ENCODE results near the gene UBAC1.
A peak's percentile ranks its signal among the peaks of the same experiment; 100 is the strongest.

Gene UBAC1, protein sequence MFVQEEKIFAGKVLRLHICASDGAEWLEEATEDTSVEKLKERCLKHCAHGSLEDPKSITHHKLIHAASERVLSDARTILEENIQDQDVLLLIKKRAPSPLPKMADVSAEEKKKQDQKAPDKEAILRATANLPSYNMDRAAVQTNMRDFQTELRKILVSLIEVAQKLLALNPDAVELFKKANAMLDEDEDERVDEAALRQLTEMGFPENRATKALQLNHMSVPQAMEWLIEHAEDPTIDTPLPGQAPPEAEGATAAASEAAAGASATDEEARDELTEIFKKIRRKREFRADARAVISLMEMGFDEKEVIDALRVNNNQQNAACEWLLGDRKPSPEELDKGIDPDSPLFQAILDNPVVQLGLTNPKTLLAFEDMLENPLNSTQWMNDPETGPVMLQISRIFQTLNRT

DNA sequence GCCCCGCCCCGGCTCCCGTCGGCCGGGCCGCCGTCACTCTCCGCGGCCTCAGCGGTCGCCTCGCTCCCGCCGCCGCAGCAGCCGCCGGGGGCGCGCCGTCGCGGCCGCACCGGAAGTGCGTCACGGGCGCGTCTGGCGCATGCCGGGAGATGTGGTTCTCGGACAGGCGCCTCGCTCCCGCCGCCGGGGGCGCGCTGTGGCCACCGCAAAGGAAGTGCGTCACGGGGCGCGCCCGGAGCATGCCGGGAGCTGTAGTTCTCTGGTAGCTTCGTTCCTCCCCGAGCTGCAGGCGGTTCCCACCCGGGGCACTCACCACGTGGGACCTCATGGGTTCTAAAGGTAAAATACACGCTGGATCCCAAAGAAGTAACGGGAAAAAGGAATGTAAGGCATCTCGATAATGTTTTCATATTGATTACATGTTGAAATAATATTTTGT, at the start of gene UBAC1:
Gene UBAC1, minus strand, starts transcription at position 97 of the 439 bp plus-strand sequence. CDS start 211 bp downstream, outside the sequence.
- DNase-seq, result peak; percentile 93

DNA sequence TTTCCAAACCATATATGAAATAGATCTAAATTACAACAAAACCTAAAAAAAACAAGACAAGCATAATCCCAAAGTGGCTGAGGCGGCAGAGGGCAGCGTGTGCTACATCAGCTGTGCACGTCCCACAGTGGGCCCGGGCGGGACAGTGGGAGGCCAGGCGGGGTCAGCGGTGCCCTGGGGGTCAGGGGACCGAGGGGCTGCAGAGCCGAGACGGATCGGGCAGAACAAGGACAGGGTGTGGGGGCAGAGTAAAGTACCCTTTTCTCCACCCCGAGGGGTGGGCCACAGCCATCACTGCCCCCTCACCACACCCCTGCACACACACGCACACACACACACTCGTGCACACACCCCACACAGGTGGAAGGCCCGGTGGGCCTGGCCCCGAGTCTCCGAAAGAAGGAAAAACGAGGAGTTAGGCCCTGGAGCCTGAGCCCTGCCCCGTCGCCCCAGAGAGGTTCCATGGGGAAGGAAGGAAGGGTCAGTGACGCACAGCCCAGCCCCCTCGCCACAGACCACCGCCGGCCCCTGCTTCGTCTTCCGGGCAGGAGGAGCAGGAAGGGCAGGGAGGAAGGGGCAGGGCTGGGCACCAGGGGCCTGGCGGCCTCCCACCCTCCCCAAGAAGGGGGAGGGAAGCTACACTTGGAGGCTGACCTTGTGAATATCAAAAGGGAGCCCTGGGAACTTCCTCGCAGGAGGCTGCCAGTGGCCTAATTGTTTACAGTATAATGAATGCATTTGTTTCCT, 49.6 kb upstream of the UBAC1 start:
- no peak for DNase-seq

DNA sequence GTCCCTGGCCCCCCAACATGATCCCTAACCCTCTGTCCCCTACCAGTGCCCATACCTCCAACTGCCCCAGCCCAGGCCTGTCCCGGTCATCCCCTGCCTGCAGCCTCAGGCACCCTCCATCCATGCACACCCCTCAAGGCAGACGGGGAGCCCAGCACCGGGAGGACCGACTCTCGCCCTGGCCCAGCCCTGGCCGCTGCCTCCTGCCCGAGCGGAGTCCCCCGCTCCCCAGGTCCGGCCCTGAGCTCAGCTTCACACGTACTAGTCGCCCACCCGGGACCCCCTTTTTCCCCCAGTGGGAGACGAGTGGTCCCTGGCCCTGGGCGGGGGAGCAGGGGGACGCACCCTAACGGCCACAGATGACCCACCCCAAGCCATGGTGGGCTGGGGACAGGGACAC, 49.0 kb upstream of the UBAC1 start:
- DNase-seq, result no peak

DNA sequence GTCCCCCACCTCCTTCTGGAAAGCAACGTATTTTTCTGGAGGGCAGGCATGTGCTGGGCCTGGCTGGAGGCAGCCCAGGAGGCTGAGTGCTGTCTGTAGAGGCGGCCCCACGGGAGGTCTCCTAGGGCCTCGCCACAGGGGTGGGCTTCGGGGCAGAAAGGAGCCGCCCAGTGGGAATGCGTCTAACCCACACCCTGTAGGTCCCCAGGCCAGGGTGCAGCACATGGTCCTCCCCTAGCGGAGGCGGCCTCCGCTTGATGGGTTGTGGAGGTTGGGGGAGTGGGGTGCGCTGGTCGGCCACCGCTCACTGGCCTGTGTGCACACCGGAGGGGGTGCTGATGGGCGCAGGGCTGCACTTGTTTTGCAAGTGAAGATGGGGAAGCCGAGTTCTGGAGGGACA, 48.3 kb upstream of the UBAC1 start:
- DNase-seq, result no peak

DNA sequence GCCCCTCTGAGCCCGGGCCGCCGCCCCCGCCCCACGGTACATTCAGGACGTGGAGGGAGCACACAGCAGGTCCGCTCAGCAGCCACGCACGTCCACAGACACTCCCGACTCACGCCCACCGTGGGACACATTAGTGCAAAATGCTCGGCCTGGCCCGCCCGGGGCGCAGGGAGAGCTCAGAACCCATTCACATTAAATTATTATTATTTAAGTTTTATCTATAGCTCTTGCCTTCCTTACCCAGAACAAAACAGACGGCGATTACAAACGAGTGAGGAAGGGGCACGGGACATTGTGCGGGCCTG, 47.5 kb upstream of the UBAC1 start:
- DNase-seq, result no peak

DNA sequence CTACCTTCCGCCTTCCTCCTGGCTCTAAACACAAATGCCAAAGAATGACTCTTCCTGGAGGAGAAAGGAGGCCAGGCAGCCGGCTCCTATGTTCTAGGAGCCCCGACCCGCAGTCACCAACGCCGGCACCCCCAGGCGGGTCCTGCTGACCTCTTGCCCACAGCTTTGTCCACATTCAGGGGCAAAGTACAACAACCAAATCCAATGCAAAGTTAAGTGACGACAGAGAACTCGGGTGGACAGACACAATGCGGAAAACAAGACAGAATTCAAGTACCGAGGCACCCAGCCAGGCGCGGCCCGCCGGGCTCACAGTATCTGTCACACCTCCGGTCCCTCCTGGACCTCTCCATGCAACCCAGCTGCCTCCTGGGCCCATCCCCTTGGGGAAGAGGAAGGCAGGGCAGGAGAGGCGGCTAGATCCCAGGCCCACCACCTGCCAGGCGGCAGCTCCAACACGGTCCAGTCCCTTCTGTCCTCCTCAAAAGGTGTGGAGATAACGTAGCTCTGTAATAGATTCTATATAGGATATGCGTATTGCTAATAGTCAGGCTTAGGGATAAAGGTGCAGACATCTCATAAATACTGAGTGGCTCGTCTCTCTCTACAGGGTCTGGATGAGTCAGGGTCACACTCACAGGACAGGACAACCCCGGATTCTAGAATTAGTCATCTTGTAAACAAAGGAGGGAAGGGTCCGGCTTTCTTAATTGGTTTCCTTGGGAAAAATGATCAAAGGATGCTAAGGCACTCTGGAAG, 46.9 kb upstream of the UBAC1 start:
- DNase-seq, result no peak

DNA sequence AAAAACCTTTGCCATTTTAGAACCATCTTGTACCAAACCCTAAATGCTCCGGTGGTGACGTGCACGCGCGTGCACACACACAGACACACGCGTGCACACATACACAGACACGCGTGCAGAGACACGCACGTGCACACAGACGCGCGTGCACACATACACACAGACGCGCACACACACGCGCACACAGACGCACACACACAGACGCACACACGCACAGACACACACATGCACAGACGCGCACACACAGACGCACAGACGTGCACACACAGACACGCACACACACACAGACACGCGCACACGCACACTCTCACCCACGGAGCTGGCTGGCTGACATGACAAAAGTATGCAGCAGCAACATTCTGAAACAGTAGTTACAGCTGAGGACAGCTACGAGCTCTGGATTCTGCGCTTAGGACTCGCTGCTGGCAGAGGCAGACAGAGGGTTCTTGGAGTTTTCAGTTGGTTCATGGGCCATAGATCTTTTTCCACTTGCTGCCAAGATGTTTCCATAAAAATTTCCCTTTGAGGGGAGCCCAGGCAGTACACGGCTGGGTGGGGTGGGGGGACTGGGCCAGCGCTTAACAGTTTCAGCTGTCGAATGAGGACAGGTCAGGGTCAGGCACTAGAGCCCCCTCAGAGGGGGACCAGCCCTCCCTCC, 46.2 kb upstream of the UBAC1 start:
- DNase-seq, result no peak

DNA sequence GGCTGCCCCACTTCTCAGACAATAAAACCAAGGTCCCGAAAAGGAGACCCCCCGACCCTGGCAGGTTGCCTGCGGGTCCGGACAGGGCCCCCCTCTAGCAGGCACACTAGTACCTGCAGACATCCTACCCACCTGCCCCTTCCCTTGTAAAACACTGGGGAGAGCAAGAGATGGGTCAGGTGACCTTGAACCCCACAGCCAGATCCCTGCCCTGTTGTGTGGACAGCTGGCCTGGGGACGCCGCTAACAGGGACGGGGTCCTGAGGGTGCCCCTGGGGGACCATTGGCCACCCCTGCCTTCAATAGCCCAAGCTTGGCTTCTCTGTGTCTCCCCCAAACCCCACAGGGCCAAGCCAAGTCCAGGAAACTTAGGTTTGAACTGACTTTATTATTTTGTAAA, 45.0 kb upstream of the UBAC1 start:
- no peak for DNase-seq

DNA sequence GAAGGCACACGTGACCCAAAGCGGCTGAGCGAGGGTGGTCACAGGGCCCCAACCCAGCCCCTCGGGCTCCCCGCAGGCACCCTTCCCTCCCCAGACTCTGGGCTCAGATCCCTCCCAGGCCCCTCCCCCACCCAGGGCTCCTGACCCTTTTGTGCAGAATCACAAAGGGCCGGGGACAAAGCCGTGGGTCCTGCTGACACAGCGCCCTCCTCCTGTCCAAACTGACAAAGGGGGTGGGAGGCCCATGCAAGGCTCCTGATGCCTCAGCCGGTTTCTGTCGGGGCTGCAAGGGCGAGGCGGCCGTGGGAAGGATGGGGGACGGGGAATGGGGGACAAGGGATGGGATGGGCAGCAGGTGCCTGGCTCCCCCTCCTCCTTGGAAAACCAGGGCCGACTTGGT, 43.5 kb upstream of the UBAC1 start:
- no peak for DNase-seq

DNA sequence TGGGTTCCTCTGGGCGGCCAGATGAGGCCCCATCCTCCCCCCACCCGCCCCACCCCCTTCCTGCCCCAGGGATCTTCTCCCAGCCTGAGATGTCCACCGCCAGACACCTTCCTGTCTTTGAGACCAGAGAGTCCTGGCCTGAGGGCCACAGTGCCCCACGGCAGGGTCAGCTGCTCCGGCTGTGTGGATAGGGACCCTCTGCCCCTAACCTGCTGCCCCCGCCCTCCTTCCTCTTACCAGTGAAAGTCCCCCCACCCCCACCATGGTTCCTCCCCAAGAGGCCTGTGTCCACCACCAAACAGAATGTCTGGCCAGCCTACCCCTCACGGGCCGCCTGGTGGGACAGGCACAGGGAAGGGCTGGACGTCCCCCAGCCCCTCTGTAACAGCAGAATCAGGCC, 43.0 kb upstream of the UBAC1 start:
- no peak for DNase-seq

DNA sequence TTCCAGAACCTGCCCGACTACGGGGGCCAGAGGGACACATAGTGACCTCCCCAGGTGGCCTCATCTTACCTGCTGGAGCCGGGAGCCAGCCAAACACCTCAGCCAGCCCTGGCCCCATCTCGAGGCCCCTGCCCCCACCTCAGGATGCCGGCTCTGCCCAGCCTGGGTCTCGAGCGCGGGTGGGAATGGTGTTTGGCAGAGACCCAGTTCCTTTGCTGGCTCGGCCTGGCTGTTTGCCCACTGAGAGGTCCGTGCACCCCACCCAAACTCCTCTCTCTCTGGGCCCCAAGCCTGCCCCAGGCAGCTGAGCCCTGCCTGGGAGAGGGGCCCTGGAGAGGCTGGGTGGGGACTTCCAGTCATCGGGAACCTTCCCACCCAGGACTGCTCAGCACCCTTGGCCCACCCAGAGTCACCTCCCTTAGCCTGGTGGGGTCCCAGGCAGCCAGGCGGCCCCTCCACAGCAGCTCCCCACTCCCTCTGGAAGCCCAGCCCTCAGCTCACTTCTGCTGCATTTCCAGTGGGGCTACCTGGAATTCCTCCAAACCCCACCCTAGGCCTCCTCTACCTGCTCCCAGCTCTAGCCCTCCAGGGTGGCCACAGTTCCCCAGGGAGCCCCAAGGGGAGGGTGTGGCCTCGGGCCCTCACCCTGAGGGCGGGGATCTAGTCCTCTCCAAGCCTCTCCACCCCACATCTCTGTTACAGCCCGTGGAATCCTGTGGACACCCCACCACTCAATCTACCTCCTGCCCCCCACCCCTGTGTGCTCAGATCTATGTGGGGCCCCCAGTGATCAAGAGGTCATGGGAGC, 42.4 kb upstream of the UBAC1 start:
- no peak for DNase-seq

DNA sequence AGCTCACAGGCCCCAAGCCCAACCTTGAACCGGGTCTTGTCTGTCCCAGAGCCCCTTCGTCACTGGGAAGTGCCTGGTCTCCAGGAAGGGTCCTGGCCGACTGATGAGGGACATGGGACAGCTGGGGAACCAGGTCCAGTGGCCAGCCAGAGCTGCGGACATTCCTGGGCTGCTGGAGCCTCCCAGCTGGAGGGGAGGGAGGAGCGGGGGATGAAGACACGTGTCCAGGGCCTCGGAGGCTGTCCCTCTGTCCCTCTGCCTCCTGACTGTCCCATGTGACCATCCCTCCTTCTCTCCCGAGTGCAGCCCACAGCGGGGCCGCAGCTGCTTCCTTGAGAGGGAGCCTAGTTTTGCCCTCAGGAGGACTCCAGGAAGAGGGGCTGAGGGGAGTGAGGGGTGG, 41.7 kb upstream of the UBAC1 start:
- no peak for DNase-seq

DNA sequence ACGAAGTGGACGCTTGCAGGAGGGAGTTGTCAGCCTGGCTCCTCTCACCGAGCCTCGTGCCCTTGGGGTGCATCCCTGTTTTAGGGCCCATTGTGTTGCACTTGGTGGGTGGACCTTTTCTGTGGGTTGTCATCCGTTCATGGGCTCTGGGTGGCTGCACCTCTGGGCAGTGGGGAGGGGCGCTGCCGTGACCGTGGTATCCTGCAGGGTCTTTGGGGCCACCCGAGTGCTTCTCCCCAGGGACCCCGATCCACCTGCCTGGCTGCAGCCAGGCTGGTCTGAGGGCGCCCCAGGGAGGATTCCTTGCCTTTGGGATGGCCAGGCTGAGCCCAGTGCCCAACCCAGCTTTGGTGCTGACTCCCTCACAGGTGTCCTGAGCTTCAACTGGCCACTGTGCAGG, 41.0 kb upstream of the UBAC1 start:
- DNase-seq, result no peak

DNA sequence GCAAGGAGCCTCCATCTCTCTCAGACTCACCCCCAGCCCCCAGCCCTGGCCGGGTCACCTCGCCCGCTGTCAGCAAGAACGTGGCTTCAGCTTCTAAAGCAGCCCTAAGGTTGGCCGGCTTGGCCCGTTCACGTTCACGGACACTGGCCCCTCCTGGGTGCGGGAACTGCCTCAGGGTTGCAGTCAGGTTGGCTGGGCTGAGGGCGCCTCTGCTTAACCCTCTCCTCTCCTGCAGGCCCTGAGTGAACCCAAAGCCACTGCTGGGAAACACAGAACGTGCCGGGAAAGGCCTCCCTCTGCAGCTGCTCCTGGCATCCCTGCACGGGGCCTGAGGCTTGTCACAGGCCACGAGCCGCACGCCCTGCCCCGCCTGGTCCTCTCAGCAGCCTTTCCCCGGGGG, 40.1 kb upstream of the UBAC1 start:
- DNase-seq, result no peak

DNA sequence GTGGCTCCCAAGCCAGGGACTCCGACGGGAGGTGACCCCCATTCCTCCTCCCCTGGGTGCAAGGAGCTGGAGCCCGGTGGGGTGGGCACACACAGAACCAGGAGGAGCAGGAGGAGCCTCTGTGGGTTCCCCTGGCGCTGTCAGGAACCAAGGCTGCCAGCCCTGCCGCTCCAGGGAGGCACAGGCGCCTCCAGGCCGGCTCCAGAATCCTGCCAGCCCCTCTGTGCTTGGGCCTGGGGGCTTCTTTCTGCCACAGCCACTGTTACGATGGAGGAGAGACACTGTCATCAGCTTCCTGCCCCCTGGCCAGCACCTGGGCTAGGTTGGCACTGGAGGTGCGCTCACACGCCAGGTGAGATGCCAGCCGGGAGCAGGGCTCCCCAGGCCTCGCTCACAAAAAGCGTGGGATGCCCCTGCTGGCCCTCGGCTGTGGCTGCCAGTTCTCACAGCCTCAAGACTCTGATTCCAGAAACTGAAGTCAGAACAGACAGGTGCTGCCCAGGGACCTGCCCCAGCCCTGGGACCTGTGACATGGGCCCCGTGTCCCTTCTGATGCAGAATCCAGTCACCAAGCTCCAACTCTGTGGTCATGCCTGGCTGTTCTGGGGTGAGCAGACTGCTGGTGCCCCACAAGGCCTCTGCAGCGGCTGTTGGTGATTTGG, 37.4 kb upstream of the UBAC1 start:
- no peak for DNase-seq

DNA sequence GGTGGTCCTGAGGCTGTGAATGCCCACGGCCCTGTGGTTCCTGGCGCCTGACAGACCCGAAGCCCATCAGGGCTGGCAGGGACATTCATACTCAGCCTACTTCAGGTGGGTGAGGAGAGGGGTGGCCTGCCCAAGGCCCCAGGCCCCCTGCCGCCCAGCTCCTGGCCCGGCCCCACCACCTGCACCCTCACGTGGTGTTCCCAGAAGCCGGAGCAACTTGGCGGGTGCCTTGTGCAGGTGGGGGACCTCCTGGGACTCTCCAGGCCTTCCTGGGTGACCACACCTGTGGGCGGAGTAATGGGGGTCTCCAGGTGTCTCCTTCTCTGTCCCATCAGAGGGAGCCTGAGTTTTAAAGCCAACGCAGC, 36.8 kb upstream of the UBAC1 start:
- no peak for DNase-seq

DNA sequence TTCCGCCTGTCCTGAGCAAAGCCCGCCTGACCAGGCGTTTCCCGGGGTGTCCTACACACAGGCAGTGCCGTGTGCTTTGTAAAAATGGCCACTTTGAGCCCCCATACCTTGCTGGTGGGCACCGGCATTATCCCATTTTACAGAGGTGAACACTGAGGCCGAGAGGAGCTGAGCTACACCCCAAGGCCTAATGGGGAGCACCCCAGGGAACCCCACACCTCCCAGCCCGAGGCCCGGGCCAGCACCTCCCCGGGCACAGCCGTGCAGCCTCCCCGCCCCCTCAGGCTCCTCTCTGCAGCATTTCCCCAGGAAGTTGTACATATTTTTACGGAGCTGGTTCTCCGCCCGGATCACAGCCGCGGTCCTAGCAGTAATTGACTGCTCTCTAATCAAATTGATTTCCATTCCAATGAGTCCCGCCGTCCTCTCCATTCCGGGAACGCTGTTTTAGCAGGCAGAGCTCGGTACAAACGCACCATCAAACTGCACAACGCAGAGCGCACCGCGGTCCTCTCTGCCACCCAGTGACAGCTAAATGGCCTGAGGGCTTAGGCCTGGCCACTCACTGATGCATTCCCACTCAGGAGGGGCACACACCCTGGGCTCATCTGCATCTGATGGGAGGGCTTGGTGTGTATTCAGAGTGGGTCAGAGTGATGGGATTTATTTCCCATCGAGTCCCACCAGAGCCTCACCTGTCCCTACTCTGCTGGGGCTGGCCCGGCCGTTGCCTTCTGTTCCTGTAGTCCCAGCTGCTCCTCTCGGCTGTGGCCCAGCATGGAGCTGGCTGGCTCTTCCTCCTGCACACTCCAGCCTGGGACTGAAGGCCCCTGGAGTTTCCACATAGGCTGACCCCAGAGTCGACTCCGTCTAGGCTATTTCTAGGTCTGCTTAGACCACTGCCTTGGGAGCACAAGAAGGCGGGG, 36.2 kb upstream of the UBAC1 start:
- no peak for DNase-seq

DNA sequence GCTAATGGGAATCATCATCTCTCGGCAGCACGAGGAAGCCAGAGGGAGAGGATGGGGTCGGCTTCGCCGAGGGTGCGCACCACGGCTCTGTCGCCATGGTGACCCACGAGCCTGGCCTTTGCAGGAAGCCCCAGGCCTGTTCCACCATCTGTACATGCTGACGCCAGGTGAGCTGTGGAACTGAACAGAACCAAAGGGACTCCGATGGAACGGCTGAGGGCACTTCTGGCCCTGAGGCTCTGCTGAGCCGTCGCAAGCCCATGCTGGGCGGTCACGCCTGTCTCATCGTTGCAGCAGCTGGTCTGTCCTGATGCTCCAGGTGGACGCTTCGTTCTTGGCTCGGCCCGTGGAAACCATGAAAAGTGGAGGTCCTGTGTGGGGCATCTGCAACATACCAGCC, 34.6 kb upstream of the UBAC1 start:
- no peak for DNase-seq

DNA sequence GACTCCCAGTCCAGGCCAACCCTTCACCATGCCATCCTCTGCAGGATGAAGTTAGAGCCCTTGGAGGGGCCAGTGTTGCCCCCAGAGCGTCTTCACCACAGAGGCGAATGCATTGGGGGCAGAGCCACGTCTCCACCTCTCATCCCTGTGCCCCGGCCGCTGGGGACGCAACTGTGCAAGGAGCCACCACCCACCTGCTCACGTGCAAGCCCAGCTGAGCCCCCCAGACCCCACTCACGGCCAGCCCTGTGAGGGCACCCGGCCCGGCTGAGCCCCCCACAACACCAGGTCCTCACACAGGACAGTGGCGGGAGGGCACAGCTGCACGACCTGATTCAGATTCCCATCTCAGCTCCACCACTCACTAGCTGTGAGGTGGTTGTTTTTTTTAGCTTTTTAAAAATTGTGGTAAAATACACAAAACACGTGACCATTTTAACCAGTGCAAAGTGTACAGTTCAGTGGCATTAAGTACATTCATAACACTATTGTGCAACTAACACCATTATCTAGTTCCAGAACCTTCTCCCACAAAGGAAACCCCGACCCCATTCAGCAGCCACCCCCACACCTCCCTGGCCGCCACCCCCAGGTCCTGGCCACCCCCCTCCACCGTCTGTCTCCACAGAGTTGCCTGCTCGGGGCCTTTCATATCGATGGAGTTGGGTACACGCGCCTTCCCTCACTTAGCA, 33.5 kb upstream of the UBAC1 start:
- no peak for DNase-seq
